NCI-H1930 (cell line): ENCODE results near the gene CBFA2T3.

Experiments used
- DNase-seq, 2 experiments: peaks; one replicate each; lab custom pipeline; 2025; lab: John Stamatoyannopoulos, UW

The CBFA2T3 gene

GRCh38 chr16:88976366-88977017, 515 bp downstream of the CBFA2T3 start:
- DNase-seq = no peak

- no peak for DNase-seq
These were observed 1.4 kb downstream of the CBFA2T3 start for GRCh38 chr16:88975511-88976061.

- DNase-seq = no peak
These were observed 2.1 kb downstream of the CBFA2T3 start for GRCh38 chr16:88974916-88975215.

- no peak for DNase-seq
These were observed 2.7 kb downstream of the CBFA2T3 start for GRCh38 chr16:88974080-88974915.

- DNase-seq = no peak
These were observed 3.5 kb downstream of the CBFA2T3 start for GRCh38 chr16:88973415-88974050.

GRCh38 chr16:88973007-88973410, 4.0 kb downstream of the CBFA2T3 start:
- DNase-seq = no peak

GRCh38 chr16:88972349-88972748, 4.7 kb downstream of the CBFA2T3 start:
- DNase-seq = no peak

GRCh38 chr16:88971371-88972097, 5.5 kb downstream of the CBFA2T3 start:
- DNase-seq = no peak

GRCh38 chr16:88970539-88971065, 6.4 kb downstream of the CBFA2T3 start:
- no peak for DNase-seq

GRCh38 chr16:88970050-88970449, 7.0 kb downstream of the CBFA2T3 start:
- DNase-seq = no peak

GRCh38 chr16:88969361-88969831, 7.6 kb downstream of the CBFA2T3 start:
- DNase-seq = no peak

GRCh38 chr16:88968589-88969280, 8.3 kb downstream of the CBFA2T3 start:
- no peak for DNase-seq

GRCh38 chr16:88967830-88968588, 9.0 kb downstream of the CBFA2T3 start:
- no peak for DNase-seq

GRCh38 chr16:88966986-88967829, 9.8 kb downstream of the CBFA2T3 start:
- DNase-seq = no peak

- DNase-seq = no peak
These were observed 11.1 kb downstream of the CBFA2T3 start for GRCh38 chr16:88965826-88966480.

GRCh38 chr16:88965411-88965810, 11.6 kb downstream of the CBFA2T3 start:
- no peak for DNase-seq

GRCh38 chr16:88964636-88965035, 12.4 kb downstream of the CBFA2T3 start:
- DNase-seq = no peak

- DNase-seq = no peak
These were observed 13.4 kb downstream of the CBFA2T3 start for GRCh38 chr16:88963583-88963982.
